GM20000 (cell line): ENCODE results near the gene TTC33.

Experiments used
- DNase-seq: peaks from one replicate; pipeline ENCODE4 v3.0.0; 2012; ENCODE audit warnings: low spot score
- TF ChIP-seq, protein P1 (sequence below): IDR thresholded peaks from 2 replicates; pipeline ENCODE4 v1.5.1; 2012; ENCODE audit warnings: mild to moderate bottlenecking, control low read depth; ENCODE audit errors: extremely low read depth, missing control alignments

Gene TTC33

DNA sequence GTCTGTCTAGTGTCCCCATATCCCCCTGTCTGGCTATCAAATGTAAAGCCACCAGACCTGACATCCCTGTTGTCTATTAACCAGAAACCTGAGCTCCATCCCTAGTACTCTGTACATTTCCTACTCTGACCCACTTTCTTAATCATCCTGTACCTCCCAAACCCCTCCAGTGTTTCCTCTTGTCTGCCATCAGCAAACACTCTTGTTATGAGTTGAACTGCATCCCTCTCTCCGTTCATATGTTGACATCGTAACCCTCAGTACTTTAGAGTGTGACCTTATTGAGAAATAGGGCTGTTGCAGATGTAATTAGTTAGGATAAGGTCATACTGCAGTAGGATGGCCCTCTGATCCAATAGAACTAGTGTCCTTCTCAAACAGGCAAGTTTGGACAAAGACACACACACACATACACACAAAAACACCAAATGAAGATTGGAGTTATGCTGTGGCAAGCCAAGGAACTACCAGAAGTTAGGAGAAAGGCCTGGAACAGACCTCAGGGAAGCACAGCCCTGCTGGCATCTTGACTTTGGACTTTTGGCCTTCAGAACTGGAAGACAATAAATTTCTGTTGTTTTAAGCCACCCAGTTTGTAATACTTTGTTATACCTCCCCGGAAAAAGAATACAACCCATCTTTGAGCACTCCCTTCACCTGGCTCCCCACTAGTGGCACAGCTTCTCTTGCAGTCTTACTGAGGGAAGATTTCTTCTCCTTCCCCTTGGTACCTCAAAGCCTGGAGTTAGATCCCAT, 256.1 kb downstream of the TTC33 start:
- no peak for DNase-seq
- TF ChIP-seq, protein P1, sequence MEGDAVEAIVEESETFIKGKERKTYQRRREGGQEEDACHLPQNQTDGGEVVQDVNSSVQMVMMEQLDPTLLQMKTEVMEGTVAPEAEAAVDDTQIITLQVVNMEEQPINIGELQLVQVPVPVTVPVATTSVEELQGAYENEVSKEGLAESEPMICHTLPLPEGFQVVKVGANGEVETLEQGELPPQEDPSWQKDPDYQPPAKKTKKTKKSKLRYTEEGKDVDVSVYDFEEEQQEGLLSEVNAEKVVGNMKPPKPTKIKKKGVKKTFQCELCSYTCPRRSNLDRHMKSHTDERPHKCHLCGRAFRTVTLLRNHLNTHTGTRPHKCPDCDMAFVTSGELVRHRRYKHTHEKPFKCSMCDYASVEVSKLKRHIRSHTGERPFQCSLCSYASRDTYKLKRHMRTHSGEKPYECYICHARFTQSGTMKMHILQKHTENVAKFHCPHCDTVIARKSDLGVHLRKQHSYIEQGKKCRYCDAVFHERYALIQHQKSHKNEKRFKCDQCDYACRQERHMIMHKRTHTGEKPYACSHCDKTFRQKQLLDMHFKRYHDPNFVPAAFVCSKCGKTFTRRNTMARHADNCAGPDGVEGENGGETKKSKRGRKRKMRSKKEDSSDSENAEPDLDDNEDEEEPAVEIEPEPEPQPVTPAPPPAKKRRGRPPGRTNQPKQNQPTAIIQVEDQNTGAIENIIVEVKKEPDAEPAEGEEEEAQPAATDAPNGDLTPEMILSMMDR = no peak

DNA sequence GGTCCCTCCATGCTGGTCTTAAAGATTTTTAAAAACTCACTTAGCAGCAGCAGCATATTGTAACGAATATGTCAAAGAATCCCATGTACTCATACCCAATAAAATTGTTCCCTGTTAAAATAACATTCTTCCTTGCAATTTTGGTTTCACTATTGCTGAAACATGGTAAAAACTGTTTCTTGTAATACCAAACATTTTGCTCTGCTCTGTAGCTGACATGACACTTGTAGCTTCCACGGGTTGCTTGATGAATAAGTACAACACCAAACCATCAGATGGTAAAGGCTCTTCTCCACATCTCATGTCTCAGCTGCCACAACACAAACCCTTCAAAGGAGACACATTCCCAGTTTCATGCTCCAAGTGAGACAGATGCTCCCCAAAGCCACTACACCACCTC, 256.8 kb downstream of the TTC33 start:
- DNase-seq = no peak
- TF ChIP-seq, protein P1 = no peak

DNA sequence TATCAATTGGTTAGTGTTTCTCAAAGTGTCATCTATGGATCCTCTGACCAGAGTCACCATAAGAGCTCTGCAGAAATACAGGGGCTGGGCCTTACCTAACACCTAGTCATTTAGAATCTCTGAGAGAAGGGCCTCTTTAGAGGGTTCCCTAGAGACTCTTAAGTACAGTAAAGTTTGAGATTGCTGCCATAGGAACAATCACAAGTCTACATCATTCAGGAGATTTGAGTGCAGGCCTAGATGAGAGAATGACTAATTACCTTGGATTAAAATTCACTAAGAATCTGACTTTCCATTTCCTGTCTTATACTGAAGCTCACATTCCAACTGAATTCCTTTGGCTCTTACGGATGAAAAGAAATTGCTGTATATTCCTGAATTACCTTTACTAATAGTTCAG, 258.2 kb downstream of the TTC33 start:
- TF ChIP-seq, protein P1 = no peak
- DNase-seq = no peak

DNA sequence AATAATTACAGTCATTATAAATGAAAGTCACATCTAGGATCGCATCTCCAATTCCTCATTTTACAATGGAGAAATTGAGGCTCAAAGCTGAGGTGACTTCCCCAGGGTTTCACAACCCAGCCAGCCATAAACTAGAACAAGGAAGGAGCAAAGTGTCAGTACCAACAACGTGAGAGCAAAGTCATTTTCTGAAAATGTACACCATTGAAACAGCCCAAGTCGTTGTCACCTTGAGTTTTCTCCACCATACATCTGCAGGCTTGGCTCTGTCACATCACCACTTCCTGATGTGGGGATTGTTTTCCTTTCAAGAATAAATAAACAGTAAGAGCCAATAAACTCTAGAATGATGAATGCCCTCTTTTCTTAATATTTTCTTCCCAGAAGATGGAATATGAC, 260.5 kb downstream of the TTC33 start:
- no peak for DNase-seq
- TF ChIP-seq, protein P1 = no peak

DNA sequence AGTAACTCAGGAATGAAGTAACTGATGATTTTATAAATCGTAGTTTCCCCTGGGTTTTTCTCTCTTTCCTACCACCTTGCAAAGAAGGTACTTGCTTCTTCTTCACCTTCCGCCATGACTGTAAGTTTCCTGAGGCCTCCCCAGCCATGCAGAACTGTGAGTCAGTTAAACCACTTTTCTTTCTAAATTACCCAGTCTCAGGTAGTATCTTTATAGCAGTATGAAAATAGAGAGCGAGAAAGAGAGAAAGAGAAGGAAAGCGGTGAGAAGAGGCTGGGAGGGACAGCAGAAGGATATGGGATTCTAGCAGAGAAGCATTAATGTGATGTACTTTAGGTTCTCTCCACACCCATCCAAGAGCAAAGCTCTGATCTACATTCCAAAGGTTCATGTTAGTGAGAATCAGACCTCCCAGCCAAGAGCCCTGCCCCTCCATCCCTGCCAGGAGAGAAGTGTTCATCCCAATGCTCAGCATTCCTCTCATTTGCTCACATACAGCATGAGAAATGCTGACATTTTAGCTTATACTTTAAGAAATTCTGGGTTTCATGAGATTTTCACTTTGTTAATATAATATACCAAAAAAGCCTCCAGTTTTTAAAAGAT, 261.0 kb downstream of the TTC33 start:
- no peak for DNase-seq
- TF ChIP-seq, protein P1 = no peak

DNA sequence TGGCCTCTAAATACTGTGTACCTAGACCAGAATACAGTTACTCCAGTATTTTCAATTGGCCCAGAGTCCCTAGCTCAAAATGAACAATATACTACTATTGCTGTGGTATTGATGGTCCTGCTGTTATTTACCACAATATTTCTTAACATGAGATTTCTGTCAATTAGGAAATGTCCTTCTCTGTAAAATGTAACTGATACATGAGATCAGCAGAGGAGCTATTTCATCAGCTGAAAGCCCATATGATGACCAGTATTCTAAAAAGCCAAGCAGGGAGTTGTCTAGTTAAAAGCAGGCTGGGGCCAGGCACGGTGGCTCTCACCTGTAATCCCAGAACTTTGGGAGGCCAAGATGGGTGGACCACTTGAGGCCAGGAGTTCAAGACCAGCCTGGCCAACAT, 263.7 kb downstream of the TTC33 start:
- TF ChIP-seq, protein P1 = no peak

DNA sequence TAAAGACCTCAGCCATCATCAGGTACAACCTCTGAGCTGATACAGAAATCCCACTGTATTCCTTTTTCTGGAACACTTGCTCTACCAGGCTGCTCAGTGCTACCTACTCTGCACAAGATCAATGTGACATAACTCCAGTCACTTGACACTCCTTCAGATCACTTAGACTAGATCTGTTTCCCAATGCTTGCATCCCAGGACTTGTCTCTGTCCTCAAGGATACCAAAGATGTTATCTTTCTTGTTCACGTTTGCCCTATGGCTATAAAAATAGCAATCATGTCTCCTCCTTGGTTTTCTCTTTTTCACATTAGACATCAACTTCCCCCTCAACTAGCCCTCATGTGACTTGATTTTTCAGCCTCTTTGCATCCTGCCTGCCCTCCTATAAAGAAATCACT, 264.1 kb downstream of the TTC33 start:
- DNase-seq = no peak
- TF ChIP-seq, protein P1 = no peak

More for the DNA sequence above, 263.7 kb downstream of the TTC33 start:
- DNase-seq = no peak
